NB4 (cell line): ENCODE data around the gene NTRK3.

Experiments used
- DNase-seq: peaks from one replicate; pipeline ENCODE4 v3.0.0; 2010; ENCODE audit warnings: low read depth
- H3K4me3 ChIP-seq: one replicate; pipeline ENCODE4 v1.5.1; 2011; ENCODE audit warnings: mild to moderate bottlenecking, low read depth, low read length, moderate library complexity
- CTCF ChIP-seq: IDR thresholded peaks from one replicate; pipeline ENCODE4 v1.5.1; 2012; ENCODE audit warnings: low read depth, low read length
- MAX ChIP-seq: IDR thresholded peaks from 2 replicates; pipeline ENCODE4 v1.6.1; 2011; ENCODE audit warnings: low read depth, low read length
- MYC ChIP-seq: IDR thresholded peaks from 2 replicates; pipeline ENCODE4 v1.6.1; 2011; ENCODE audit warnings: low read depth, low read length
- POLR2A ChIP-seq: IDR thresholded peaks from 2 replicates; pipeline ENCODE4 v1.6.1; 2011; ENCODE audit warnings: mild to moderate bottlenecking; ENCODE audit not compliant: insufficient read length; ENCODE audit errors: extremely low read depth

The NTRK3 gene

GRCh38 chr15:88126695-88127431, 129.7 kb downstream of the NTRK3 start:
- no peak overlapping the region for H3K4me3 ChIP-seq
- peak; percentile 23 for DNase-seq
- TF ChIP-seq CTCF = no peak

GRCh38 chr15:88125576-88125975, 131.0 kb downstream of the NTRK3 start:
- no peak overlapping the region for H3K4me3 ChIP-seq
- TF ChIP-seq POLR2A = no peak
- no peak for TF ChIP-seq CTCF
- no peak for TF ChIP-seq MYC
- no peak for TF ChIP-seq MAX
- no peak for DNase-seq

DNA sequence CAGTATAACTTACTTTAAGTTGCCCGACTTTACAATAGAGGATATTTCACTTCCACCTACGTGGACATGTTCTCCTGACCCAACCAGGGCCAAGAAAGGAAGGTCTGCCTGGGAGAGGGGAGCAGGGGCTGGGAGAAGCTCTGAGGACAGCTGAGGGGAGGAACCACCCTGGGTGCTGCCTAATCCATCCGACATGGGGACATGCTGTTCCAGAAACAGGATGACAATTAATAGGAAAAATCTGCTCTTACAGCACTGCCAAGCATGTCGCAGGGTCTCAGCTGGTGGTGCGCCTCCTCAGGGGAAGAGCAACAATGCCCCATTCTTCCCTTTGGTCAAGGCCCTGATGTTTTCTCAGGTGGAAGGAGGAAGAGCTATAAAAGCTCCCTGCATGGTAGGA, 132.3 kb downstream of the NTRK3 start:
- TF ChIP-seq MYC (no peak), CTCF (no peak)
- no peak for DNase-seq
- no peak overlapping the region for H3K4me3 ChIP-seq

- DNase-seq = no peak
- no peak for TF ChIP-seq MAX
- H3K4me3 ChIP-seq = no peak overlapping the region
Measured at GRCh38 chr15:88121968-88122530, 134.5 kb downstream of the NTRK3 start.

DNA sequence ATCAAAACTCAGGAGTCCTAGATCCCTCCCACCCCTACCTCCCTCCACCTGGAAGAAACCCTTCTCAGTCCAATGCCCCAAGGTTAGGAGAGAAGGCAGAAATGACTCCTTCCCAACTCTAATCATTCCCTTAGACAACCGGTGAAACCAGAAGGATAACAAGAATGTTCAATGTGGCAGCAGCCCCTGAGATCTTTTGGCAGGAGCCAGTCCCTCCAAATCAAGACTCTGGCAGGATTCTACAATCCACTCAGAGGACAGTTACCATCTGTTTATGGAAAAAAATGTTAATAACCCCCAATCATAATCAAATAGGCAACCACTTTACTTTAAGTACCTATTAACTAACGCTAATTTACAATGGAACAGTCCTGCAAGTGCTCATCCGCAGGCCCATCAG, 136.5 kb downstream of the NTRK3 start:
- TF ChIP-seq MYC (no peak), POLR2A (no peak), CTCF (no peak), MAX (no peak)
- DNase-seq = no peak
- no peak overlapping the region for H3K4me3 ChIP-seq

DNA sequence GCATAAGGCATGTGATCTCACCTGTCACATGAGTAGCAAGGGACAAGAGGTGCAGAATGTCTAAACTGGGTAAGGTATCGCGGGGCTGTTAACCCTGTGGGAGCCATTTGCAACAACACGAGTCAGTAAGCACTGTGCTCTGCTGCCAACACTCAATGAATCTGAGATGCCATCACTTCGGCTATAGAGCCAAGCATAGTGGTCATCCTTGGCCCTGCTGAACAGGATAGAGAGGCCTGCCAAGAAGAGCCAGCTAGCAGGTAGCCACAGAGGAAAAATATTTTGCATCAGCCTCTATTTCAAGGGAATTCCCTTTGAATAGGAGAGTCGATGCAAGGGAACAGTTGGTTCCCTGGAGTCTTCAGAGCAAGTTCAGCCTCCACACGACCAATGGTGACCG, 137.8 kb downstream of the NTRK3 start:
- H3K4me3 ChIP-seq = no peak overlapping the region
- DNase-seq = no peak
- TF ChIP-seq CTCF (no peak), MAX (no peak), POLR2A (no peak), MYC (no peak)
